ENCODE results near the gene CHRND.

GRCh38 chr2:232477751-232478510, 48.0 kb upstream of the CHRND start:
- TF ChIP-seq, protein P1, sequence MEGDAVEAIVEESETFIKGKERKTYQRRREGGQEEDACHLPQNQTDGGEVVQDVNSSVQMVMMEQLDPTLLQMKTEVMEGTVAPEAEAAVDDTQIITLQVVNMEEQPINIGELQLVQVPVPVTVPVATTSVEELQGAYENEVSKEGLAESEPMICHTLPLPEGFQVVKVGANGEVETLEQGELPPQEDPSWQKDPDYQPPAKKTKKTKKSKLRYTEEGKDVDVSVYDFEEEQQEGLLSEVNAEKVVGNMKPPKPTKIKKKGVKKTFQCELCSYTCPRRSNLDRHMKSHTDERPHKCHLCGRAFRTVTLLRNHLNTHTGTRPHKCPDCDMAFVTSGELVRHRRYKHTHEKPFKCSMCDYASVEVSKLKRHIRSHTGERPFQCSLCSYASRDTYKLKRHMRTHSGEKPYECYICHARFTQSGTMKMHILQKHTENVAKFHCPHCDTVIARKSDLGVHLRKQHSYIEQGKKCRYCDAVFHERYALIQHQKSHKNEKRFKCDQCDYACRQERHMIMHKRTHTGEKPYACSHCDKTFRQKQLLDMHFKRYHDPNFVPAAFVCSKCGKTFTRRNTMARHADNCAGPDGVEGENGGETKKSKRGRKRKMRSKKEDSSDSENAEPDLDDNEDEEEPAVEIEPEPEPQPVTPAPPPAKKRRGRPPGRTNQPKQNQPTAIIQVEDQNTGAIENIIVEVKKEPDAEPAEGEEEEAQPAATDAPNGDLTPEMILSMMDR (conservative IDR thresholded peaks at IDR 0.05): no peak
- TF ChIP-seq ZFX (IDR thresholded peaks at IDR 0.05): no peak
